ENCODE results near the gene IFITM2. TPM values are rescaled to one million over a fixed set of nuclear protein-coding genes. Genes with fewer than 3 reads are reported as not detected.
"Not testable (repeated sequence)": the region's sequence is repeated elsewhere in the genome, so short reads cannot be mapped to it uniquely, and the experiment has no call there.

IFITM2 gene
- total and polyA plus RNA-seq, 2 donors: 305 to 467 TPM

GRCh38 chr11:304061-304506, 3.5 kb upstream of the IFITM2 start:
- Histone ChIP-seq H3K27me3 (ENCODE audit: control insufficient read depth in 2 of 2, insufficient read depth in 1 of 2, low read length in 1 of 2) (peaks cover 0 to 18% of the 10 kb centered on the region in 2 donors), H3K4me3 (ENCODE audit: low read length in 2 of 2) (no peak overlapping the region), H3K36me3 (ENCODE audit: control insufficient read depth in 2 of 2, insufficient read depth in 2 of 2, low read length in 1 of 2) (no peaks in the 10 kb centered on the region), H3K9me3 (ENCODE audit: control insufficient read depth in 2 of 2, insufficient read depth in 1 of 2, low read length in 1 of 2) (peaks cover 0 to 9% of the 10 kb centered on the region in 2 donors), H3K4me1 (ENCODE audit: control insufficient read depth in 2 of 2, insufficient read depth in 2 of 2, low read length in 2 of 2) (peaks cover 5 to 56% of the 10 kb centered on the region in 2 donors), H3K27ac (ENCODE audit: low read depth in 1 of 2, low read length in 1 of 2) (no peak overlapping the region)
- no peak for DNase-seq (ENCODE audit: low read depth in 6 of 9, low spot score in 9 of 9)
- 94% methylated on average over 52 of the region's 52 CpGs for WGBS

GRCh38 chr11:304915-305843, 2.4 kb upstream of the IFITM2 start:
- peak in 3 of 9 donors; percentile 67 to 85 (median 74) for DNase-seq (ENCODE audit: low read depth in 6 of 9, low spot score in 9 of 9)
- peaks cover 0 to 7% of the 10 kb centered on the region in 2 donors for H3K9me3 ChIP-seq (ENCODE audit: control insufficient read depth in 2 of 2, insufficient read depth in 1 of 2, low read length in 1 of 2)
- H3K4me3 ChIP-seq (ENCODE audit: low read length in 2 of 2): no peak overlapping the region
- WGBS: 51% methylated on average over 19 of the region's 19 CpGs
- H3K27ac ChIP-seq (ENCODE audit: low read depth in 1 of 2, low read length in 1 of 2): no peak overlapping the region
- peaks cover 0 to 10% of the 10 kb centered on the region in 2 donors for H3K27me3 ChIP-seq (ENCODE audit: control insufficient read depth in 2 of 2, insufficient read depth in 1 of 2, low read length in 1 of 2)
- no peaks in the 10 kb centered on the region for H3K36me3 ChIP-seq (ENCODE audit: control insufficient read depth in 2 of 2, insufficient read depth in 2 of 2, low read length in 1 of 2)
- peaks cover 5 to 59% of the 10 kb centered on the region in 2 donors for H3K4me1 ChIP-seq (ENCODE audit: control insufficient read depth in 2 of 2, insufficient read depth in 2 of 2, low read length in 2 of 2)

GRCh38 chr11:305844-306211, 1.8 kb upstream of the IFITM2 start:
- 96% methylated on average over 10 of the region's 10 CpGs for WGBS
- peaks cover 0 to 5% of the 10 kb centered on the region in 2 donors for H3K9me3 ChIP-seq (ENCODE audit: control insufficient read depth in 2 of 2, insufficient read depth in 1 of 2, low read length in 1 of 2)
- H3K4me1 ChIP-seq (ENCODE audit: control insufficient read depth in 2 of 2, insufficient read depth in 2 of 2, low read length in 2 of 2): peaks cover 5 to 59% of the 10 kb centered on the region in 2 donors
- DNase-seq (ENCODE audit: low read depth in 6 of 9, low spot score in 9 of 9): no peak
- H3K27me3 ChIP-seq (ENCODE audit: control insufficient read depth in 2 of 2, insufficient read depth in 1 of 2, low read length in 1 of 2): peaks cover 0 to 5% of the 10 kb centered on the region in 2 donors
- no peak overlapping the region for H3K27ac ChIP-seq (ENCODE audit: low read depth in 1 of 2, low read length in 1 of 2)
- no peaks in the 10 kb centered on the region for H3K36me3 ChIP-seq (ENCODE audit: control insufficient read depth in 2 of 2, insufficient read depth in 2 of 2, low read length in 1 of 2)
- H3K4me3 ChIP-seq (ENCODE audit: low read length in 2 of 2): no peak overlapping the region

DNA sequence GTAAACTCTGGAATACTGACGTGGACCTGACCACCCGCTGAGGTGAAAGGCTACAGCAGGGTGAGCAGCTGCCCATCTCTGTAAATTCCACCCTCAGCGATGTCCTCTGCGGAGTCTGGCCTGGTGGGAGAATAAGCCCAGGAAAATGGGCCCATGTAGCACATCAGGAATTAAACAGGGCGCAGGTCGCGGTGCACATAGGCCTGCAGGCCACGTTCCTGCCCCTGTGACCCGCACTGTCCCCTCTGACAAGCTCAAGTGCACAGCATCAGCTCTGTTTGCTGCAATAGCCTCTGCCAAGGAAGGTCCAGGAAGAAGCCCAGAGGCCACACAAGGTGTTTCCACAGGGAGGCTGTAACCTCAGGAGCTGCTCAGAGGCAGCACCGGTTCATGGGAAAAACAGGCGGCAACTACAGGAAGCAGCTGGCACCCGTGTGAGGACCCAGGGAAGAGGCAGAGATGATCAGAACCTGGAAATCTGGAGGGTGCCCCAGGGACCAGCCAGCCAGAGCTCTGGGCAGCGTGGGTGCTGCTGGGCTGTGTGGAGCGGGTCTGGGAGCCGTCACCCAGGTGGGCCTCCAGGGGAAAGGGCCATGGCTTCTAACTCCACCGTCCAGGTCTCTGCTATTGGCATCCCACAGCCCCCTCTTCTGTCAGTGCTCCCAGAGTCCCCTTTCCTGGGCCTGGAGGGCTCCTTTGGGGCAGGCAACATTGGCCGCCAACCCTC, 808 bp upstream of the IFITM2 start:
- peaks cover 0 to 5% of the 10 kb centered on the region in 2 donors for H3K9me3 ChIP-seq (ENCODE audit: control insufficient read depth in 2 of 2, insufficient read depth in 1 of 2, low read length in 1 of 2)
- peaks cover 0 to 3% of the 10 kb centered on the region in 2 donors for H3K27me3 ChIP-seq (ENCODE audit: control insufficient read depth in 2 of 2, insufficient read depth in 1 of 2, low read length in 1 of 2)
- H3K36me3 ChIP-seq (ENCODE audit: control insufficient read depth in 2 of 2, insufficient read depth in 2 of 2, low read length in 1 of 2): no peaks in the 10 kb centered on the region
- DNase-seq (ENCODE audit: low read depth in 6 of 9, low spot score in 9 of 9): no peak
- H3K4me3 ChIP-seq (ENCODE audit: low read length in 2 of 2): no peak overlapping the region
- peak overlapping the region in 1 of 2 donors; percentile 43 for H3K27ac ChIP-seq (ENCODE audit: low read depth in 1 of 2, low read length in 1 of 2)
- 91% methylated on average over 17 of the region's 17 CpGs for WGBS
- peaks cover 5 to 62% of the 10 kb centered on the region in 2 donors for H3K4me1 ChIP-seq (ENCODE audit: control insufficient read depth in 2 of 2, insufficient read depth in 2 of 2, low read length in 2 of 2)

- H3K9me3 ChIP-seq (ENCODE audit: control insufficient read depth in 2 of 2, insufficient read depth in 1 of 2, low read length in 1 of 2); DNase-seq (ENCODE audit: low read depth in 6 of 9, low spot score in 9 of 9); H3K36me3 ChIP-seq (ENCODE audit: control insufficient read depth in 2 of 2, insufficient read depth in 2 of 2, low read length in 1 of 2); H3K27me3 ChIP-seq (ENCODE audit: control insufficient read depth in 2 of 2, insufficient read depth in 1 of 2, low read length in 1 of 2): not testable (repeated sequence)
- H3K4me3 ChIP-seq (ENCODE audit: low read length in 2 of 2): peak overlapping the region; percentile 47 to 49
- peaks cover 19 to 71% of the 10 kb centered on the region in 2 donors for H3K4me1 ChIP-seq (ENCODE audit: control insufficient read depth in 2 of 2, insufficient read depth in 2 of 2, low read length in 2 of 2)
- 69% methylated on average over 24 of the region's 24 CpGs for WGBS
- H3K27ac ChIP-seq (ENCODE audit: low read depth in 1 of 2, low read length in 1 of 2): peak overlapping the region; percentile 26 to 78
Observed at GRCh38 chr11:308740-309665, 1.4 kb downstream of the IFITM2 start.

DNA sequence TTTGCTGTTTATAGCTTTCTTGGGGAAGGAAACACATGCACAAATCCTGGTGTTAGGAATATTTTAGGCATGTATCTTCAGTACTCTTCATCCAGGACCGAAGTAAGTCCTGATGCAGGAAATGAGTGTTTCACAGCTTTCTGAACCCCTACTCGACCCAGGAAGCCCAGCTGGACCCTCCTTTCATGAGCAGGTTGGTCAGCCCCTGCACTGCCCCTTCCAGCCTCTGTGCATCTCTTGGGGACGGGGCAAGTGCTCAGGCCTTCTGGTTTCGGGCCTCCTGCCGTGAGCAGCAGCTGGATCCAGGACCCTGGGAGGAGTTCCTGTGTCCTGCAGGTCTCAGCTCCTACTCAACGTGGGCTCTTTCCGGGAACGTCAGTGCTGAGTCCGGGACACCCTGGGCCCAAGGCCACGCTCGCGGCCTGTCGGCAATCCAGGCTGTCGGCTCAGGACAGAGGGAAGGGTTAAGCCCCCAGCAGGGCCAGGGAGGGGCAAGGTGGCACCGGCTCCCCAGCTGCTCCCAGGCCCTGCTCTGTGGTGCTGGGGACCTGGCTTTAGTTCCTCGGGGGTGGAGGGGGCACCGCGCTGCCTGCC, 2.5 kb downstream of the IFITM2 start:
- WGBS: 45% methylated on average over 5 of the region's 18 CpGs
- H3K4me3 ChIP-seq (ENCODE audit: low read length in 2 of 2): peak overlapping the region; percentile 25 to 38
- peak overlapping the region; percentile 14 to 71 for H3K27ac ChIP-seq (ENCODE audit: low read depth in 1 of 2, low read length in 1 of 2)
- not testable (repeated sequence) for H3K9me3 ChIP-seq (ENCODE audit: control insufficient read depth in 2 of 2, insufficient read depth in 1 of 2, low read length in 1 of 2); H3K36me3 ChIP-seq (ENCODE audit: control insufficient read depth in 2 of 2, insufficient read depth in 2 of 2, low read length in 1 of 2); H3K27me3 ChIP-seq (ENCODE audit: control insufficient read depth in 2 of 2, insufficient read depth in 1 of 2, low read length in 1 of 2); DNase-seq (ENCODE audit: low read depth in 6 of 9, low spot score in 9 of 9)
- peaks cover 22 to 73% of the 10 kb centered on the region in 2 donors for H3K4me1 ChIP-seq (ENCODE audit: control insufficient read depth in 2 of 2, insufficient read depth in 2 of 2, low read length in 2 of 2)

DNA sequence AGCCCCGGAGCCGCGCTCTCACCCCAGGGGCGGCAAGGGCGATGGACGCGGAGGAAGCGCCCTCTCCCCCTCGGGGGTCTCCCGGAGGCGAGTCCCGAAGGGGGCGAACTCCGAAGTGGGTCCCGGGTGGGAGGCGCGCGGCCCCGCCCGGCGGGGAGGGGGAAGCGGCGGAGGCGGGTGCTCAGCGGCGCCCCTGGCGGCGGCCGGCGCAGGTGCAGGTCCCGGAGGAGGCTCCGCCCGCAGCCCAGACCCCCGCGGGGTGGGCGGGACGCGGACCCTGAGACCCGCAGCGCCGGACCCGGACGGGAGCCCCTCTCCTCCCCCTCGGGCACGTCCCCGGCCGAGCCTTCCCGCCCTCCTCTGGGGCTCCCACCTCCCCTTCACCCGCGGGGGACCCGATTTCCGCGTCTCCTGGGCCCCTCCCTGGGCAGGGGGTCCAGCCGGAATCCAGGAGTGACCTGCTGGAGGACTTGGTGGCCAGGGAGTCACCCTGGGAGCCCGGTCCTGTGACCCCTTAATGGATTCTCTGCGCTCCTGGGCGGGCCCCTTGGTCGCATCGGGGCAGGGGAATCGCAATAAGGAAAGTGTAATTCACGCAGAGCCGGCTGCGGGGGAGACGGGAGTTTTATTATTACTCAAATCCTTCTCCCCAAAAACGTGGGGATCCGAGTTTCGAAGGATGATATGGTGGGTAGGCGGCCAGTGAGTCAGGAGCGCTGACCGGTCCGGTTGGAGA, 3.6 kb downstream of the IFITM2 start:
- H3K9me3 ChIP-seq (ENCODE audit: control insufficient read depth in 2 of 2, insufficient read depth in 1 of 2, low read length in 1 of 2); DNase-seq (ENCODE audit: low read depth in 6 of 9, low spot score in 9 of 9); H3K36me3 ChIP-seq (ENCODE audit: control insufficient read depth in 2 of 2, insufficient read depth in 2 of 2, low read length in 1 of 2): not testable (repeated sequence)
- Histone ChIP-seq H3K4me1 (ENCODE audit: control insufficient read depth in 2 of 2, insufficient read depth in 2 of 2, low read length in 2 of 2) (peaks cover 32 to 76% of the 10 kb centered on the region in 2 donors), H3K27ac (ENCODE audit: low read depth in 1 of 2, low read length in 1 of 2) (peak overlapping the region in 1 of 2 donors; percentile 70), H3K27me3 (ENCODE audit: control insufficient read depth in 2 of 2, insufficient read depth in 1 of 2, low read length in 1 of 2) (peaks cover 0 to 20% of the 10 kb centered on the region in 2 donors), H3K4me3 (ENCODE audit: low read length in 2 of 2) (peak overlapping the region in 1 of 2 donors; percentile 16)
- 7% methylated on average over 10 of the region's 71 CpGs for WGBS

All from thymus (tissue), 11 donors.